HEK293T (cell line): Measurements from ENCODE around the gene TMTC4.

Experiments
- CTCF ChIA-PET: fragments of 350-600 bp; formaldehyde crosslinking; extraction: SDS; loops from one replicate; lab custom pipeline; 2021; ENCODE audit warnings: antibody characterized with exemption, inconsistent platforms; lab: Yijun Ruan, JAX
- POLR2A ChIA-PET: fragments of 350-600 bp; formaldehyde crosslinking; extraction: SDS; loops from one replicate; lab custom pipeline; 2020; ENCODE audit warnings: antibody characterized with exemption, inconsistent platforms; lab: Yijun Ruan, JAX
- DNase-seq: peaks from one replicate; pipeline ENCODE4 v3.0.0; 2012; ENCODE audit warnings: mixed read lengths; ENCODE audit errors: extremely low spot score
- ARNT ChIP-seq: fragments of 450-650 bp; IDR thresholded peaks from 2 replicates; pipeline ENCODE4 v1.6.1; 2017; ENCODE audit warnings: mild to moderate bottlenecking
- BHLHE40 ChIP-seq: fragments of 450-650 bp; IDR thresholded peaks from 2 replicates; pipeline ENCODE4 v1.6.1; 2016; ENCODE audit warnings: mild to moderate bottlenecking, moderate library complexity, borderline replicate concordance
- CTBP1 ChIP-seq: fragments of 450-650 bp; IDR thresholded peaks from 2 replicates; pipeline ENCODE4 v1.6.1; 2016; ENCODE audit warnings: borderline replicate concordance
- ELF4 ChIP-seq: fragments of 450-650 bp; IDR thresholded peaks from 2 replicates; pipeline ENCODE4 v1.6.1; 2017; ENCODE audit warnings: antibody characterized with exemption
- FOXA1 ChIP-seq: fragments of 450-650 bp; IDR thresholded peaks from 2 replicates; pipeline ENCODE4 v1.6.1; 2016; ENCODE audit warnings: mild to moderate bottlenecking
- FOXK2 ChIP-seq: fragments of 450-650 bp; IDR thresholded peaks from 2 replicates; pipeline ENCODE4 v1.6.1; 2016; ENCODE audit warnings: mild to moderate bottlenecking
- FOXM1 ChIP-seq: fragments of 450-650 bp; IDR thresholded peaks from 2 replicates; pipeline ENCODE4 v1.6.1; 2017; ENCODE audit warnings: mild to moderate bottlenecking, borderline replicate concordance
- HDGF ChIP-seq: fragments of 450-650 bp; IDR thresholded peaks from 2 replicates; pipeline ENCODE4 v1.6.1; 2017; ENCODE audit warnings: antibody characterized with exemption, borderline replicate concordance
- L3MBTL2 ChIP-seq: fragments of 450-650 bp; conservative IDR thresholded peaks from 2 replicates; pipeline ENCODE4 v1.6.1; 2016; ENCODE audit warnings: mild to moderate bottlenecking
- LEF1 ChIP-seq: fragments of 450-650 bp; IDR thresholded peaks from 2 replicates; pipeline ENCODE4 v1.6.1; 2017; ENCODE audit warnings: mild to moderate bottlenecking, borderline replicate concordance
- NFRKB ChIP-seq: fragments of 450-650 bp; IDR thresholded peaks from 2 replicates; pipeline ENCODE4 v1.6.1; 2016; ENCODE audit warnings: mild to moderate bottlenecking, moderate library complexity
- PKNOX1 ChIP-seq: fragments of 450-650 bp; IDR thresholded peaks from 2 replicates; pipeline ENCODE4 v1.6.1; 2016
- SP1 ChIP-seq: fragments of 450-650 bp; IDR thresholded peaks from 2 replicates; pipeline ENCODE4 v1.6.1; 2017
- SUZ12 ChIP-seq: fragments of 450-650 bp; IDR thresholded peaks from 2 replicates; pipeline ENCODE4 v1.6.1; 2016; ENCODE audit warnings: mild to moderate bottlenecking
- TARDBP ChIP-seq: fragments of 450-650 bp; IDR thresholded peaks from 2 replicates; pipeline ENCODE4 v1.6.1; 2016
- ZNF384 ChIP-seq: fragments of 450-650 bp; IDR thresholded peaks from 2 replicates; pipeline ENCODE4 v1.6.1; 2016

Gene TMTC4

GRCh38 chr13:100668408-100668807 is 6.2 kb downstream of the TMTC4 start:
- DNase-seq, result no peak
- CTCF ChIA-PET, result no interaction called here

GRCh38 chr13:100667894-100668293 is 6.7 kb downstream of the TMTC4 start:
- POLR2A ChIA-PET, result no interaction called here
- CTCF ChIA-PET, result no interaction called here
- TF ChIP-seq LEF1 (no peak), ZNF384 (no peak), FOXK2 (no peak), PKNOX1 (no peak), L3MBTL2 (no peak), FOXA1 (no peak), FOXM1 (no peak), TARDBP (no peak), HDGF (no peak), ARNT (no peak), SP1 (no peak), ELF4 (no peak)
- no peak for DNase-seq

More at GRCh38 chr13:100668408-100668807, 6.2 kb downstream of the TMTC4 start:
- POLR2A ChIA-PET, result no interaction called here
- TF ChIP-seq ELF4, result no peak
- no peak for TF ChIP-seq PKNOX1
- no peak for TF ChIP-seq ZNF384
- no peak for TF ChIP-seq FOXK2
- no peak for TF ChIP-seq BHLHE40

GRCh38 chr13:100666124-100666523 is 8.5 kb downstream of the TMTC4 start:
- POLR2A ChIA-PET, result no interaction called here
- CTCF ChIA-PET, result interaction anchor here (0.6 kb wide), 1 partner anchor 104 kb away, joined by 3 read pairs; no protein-coding TSS in a partner anchor
- TF ChIP-seq FOXA1, result no peak
- no peak for TF ChIP-seq LEF1
- TF ChIP-seq FOXM1, result no peak
- no peak for TF ChIP-seq HDGF
- TF ChIP-seq CTBP1, result no peak
- TF ChIP-seq L3MBTL2, result no peak
- no peak for TF ChIP-seq ZNF384
- TF ChIP-seq FOXK2, result no peak
- TF ChIP-seq PKNOX1, result no peak
- TF ChIP-seq BHLHE40, result no peak
- TF ChIP-seq ARNT, result no peak
- DNase-seq, result no peak

GRCh38 chr13:100665403-100665802 is 9.2 kb downstream of the TMTC4 start:
- TF ChIP-seq PKNOX1 (no peak), L3MBTL2 (no peak), TARDBP (no peak), FOXM1 (no peak)
- DNase-seq, result no peak
- ChIA-PET CTCF (no interaction called here), POLR2A (interaction anchor here (1.0 kb wide), 1 partner anchor 9 kb away, joined by 3 read pairs; the partner anchor contains the start of gene TMTC4)

- ChIA-PET CTCF (interaction anchor here (1.5 kb wide), 1 partner anchor 11 kb away, joined by 3 read pairs; the partner anchor contains the start of gene TMTC4), POLR2A (no interaction called here)
- no peak for DNase-seq
- no peak for TF ChIP-seq ZNF384
- TF ChIP-seq L3MBTL2, result no peak
- TF ChIP-seq PKNOX1, result no peak
- no peak for TF ChIP-seq ELF4
- TF ChIP-seq SUZ12, result no peak
- no peak for TF ChIP-seq HDGF
- no peak for TF ChIP-seq FOXA1
- TF ChIP-seq FOXM1, result no peak
- no peak for TF ChIP-seq BHLHE40
- TF ChIP-seq LEF1, result no peak
- no peak for TF ChIP-seq FOXK2
- no peak for TF ChIP-seq SP1
- no peak for TF ChIP-seq NFRKB
- TF ChIP-seq ARNT, result no peak
- TF ChIP-seq TARDBP, result no peak
- TF ChIP-seq CTBP1, result no peak
Measured at GRCh38 chr13:100664171-100664900, 10.3 kb downstream of the TMTC4 start.
